Endothelial cell (in vitro differentiated cells): ENCODE measurements around the gene RBPJL. TPM values are rescaled to one million over a fixed set of nuclear protein-coding genes. Genes with fewer than 3 reads are reported as not detected.

ENCODE experiments used
- DNase-seq: peaks from one replicate; pipeline ENCODE4 v3.0.0; 2021; ENCODE audit warnings: low spot score
- H3K27ac Mint-ChIP-seq: one replicate; pipeline ENCODE4 v1.8.0; 2021; ENCODE audit warnings: mixed read lengths, inconsistent platforms; ENCODE audit not compliant: unreplicated experiment
- H3K27me3 Mint-ChIP-seq: one replicate; pipeline ENCODE4 v1.8.0; 2021; ENCODE audit warnings: mild to moderate bottlenecking, moderate library complexity, mixed read lengths, inconsistent platforms; ENCODE audit not compliant: unreplicated experiment
- H3K36me3 Mint-ChIP-seq: one replicate; pipeline ENCODE4 v1.8.0; 2021; ENCODE audit warnings: mild to moderate bottlenecking, low read depth, mixed read lengths, inconsistent platforms; ENCODE audit not compliant: unreplicated experiment
- H3K4me1 Mint-ChIP-seq: one replicate; pipeline ENCODE4 v1.8.0; 2021; ENCODE audit warnings: mild to moderate bottlenecking, mixed read lengths, inconsistent platforms; ENCODE audit not compliant: unreplicated experiment
- H3K4me3 Mint-ChIP-seq: one replicate; pipeline ENCODE4 v1.8.0; 2021; ENCODE audit warnings: mild to moderate bottlenecking, mixed read lengths, inconsistent platforms; ENCODE audit not compliant: unreplicated experiment
- H3K9me3 Mint-ChIP-seq: one replicate; pipeline ENCODE4 v1.8.0; 2021; ENCODE audit warnings: mixed read lengths, inconsistent platforms; ENCODE audit not compliant: unreplicated experiment
- total RNA-seq: library from RNA; stranded (reverse); fragmentation: NEBNext Ultra II Directional; extraction: Animal tissue kit (Norgen Biotek cat#: 25700); gene quantifications from one replicate; pipeline ENCODE4 v1.2.1, GENCODE V29; 2021; ENCODE audit not compliant: unreplicated experiment
- TF ChIP-seq, protein P1 (sequence below): fragments of 200-600 bp; sonication (generic); IDR thresholded peaks from one replicate; pipeline ENCODE4 v1.5.0; 2021; ENCODE audit warnings: antibody characterized with exemption; ENCODE audit not compliant: unreplicated experiment

RBPJL gene
- total RNA-seq, 1 donor from 2014 or later: not detected

- H3K27ac Mint-ChIP-seq: no peak overlapping the region
- H3K36me3 Mint-ChIP-seq: no peaks in the 10 kb centered on the region
- no peaks in the 10 kb centered on the region for H3K9me3 Mint-ChIP-seq
- no peak overlapping the region for H3K4me3 Mint-ChIP-seq
- no peaks in the 10 kb centered on the region for H3K27me3 Mint-ChIP-seq
- no peak for DNase-seq
- TF ChIP-seq, protein P1, sequence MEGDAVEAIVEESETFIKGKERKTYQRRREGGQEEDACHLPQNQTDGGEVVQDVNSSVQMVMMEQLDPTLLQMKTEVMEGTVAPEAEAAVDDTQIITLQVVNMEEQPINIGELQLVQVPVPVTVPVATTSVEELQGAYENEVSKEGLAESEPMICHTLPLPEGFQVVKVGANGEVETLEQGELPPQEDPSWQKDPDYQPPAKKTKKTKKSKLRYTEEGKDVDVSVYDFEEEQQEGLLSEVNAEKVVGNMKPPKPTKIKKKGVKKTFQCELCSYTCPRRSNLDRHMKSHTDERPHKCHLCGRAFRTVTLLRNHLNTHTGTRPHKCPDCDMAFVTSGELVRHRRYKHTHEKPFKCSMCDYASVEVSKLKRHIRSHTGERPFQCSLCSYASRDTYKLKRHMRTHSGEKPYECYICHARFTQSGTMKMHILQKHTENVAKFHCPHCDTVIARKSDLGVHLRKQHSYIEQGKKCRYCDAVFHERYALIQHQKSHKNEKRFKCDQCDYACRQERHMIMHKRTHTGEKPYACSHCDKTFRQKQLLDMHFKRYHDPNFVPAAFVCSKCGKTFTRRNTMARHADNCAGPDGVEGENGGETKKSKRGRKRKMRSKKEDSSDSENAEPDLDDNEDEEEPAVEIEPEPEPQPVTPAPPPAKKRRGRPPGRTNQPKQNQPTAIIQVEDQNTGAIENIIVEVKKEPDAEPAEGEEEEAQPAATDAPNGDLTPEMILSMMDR: no peak
- H3K4me1 Mint-ChIP-seq: peaks cover 12% of the 10 kb centered on the region
Measured at GRCh38 chr20:45336530-45337366, 30.1 kb downstream of the RBPJL start.

DNA sequence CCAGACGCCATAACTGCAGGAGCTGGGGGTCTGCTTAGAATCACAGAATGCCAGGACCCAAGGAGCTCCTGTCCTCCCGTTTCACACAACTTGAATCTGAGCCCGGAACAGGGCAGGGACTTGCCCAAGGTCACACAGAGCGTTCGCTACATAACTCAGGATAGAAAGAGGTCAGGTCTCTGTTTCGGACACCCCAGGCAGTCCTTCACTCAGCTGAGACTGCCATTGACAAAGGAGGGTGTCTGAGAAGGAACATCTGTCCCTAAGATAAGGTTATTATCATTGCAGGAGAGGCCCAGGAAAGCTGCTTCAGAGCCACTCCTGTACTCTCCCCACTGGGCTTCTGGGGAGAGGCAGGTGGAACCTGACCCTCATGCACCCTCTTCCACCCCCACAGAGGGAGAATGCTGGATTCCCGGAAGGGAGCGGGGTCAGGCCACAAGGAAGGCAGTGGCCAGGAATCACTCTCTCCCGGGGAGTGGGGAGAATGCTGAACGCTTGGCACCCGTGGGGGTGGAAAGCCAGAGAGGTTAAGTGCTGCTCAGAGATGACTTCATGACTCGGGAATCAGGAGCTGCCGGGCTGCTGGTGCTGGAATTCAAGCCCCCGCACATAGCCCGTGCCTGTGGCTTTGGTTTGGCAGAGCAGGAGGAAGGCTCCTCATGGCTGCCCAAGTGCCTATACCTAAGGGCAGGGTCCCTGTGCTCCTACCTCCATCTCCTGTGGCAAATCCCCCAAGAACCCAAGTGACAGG, 30.9 kb downstream of the RBPJL start:
- Mint-ChIP-seq H3K9me3 (no peaks in the 10 kb centered on the region), H3K36me3 (no peaks in the 10 kb centered on the region), H3K4me3 (no peak overlapping the region), H3K27me3 (no peaks in the 10 kb centered on the region), H3K27ac (no peak overlapping the region), H3K4me1 (peaks cover 20% of the 10 kb centered on the region)
- no peak for DNase-seq
- TF ChIP-seq, protein P1: no peak

- no peaks in the 10 kb centered on the region for H3K36me3 Mint-ChIP-seq
- peaks cover 28% of the 10 kb centered on the region for H3K4me1 Mint-ChIP-seq
- H3K27me3 Mint-ChIP-seq: no peaks in the 10 kb centered on the region
- DNase-seq: no peak
- H3K9me3 Mint-ChIP-seq: no peaks in the 10 kb centered on the region
- TF ChIP-seq, protein P1: no peak
- H3K27ac Mint-ChIP-seq: no peak overlapping the region
- H3K4me3 Mint-ChIP-seq: no peak overlapping the region
Measured at GRCh38 chr20:45338121-45339030, 31.7 kb downstream of the RBPJL start.

GRCh38 chr20:45339084-45339483, 32.4 kb downstream of the RBPJL start:
- no peaks in the 10 kb centered on the region for H3K9me3 Mint-ChIP-seq
- H3K4me1 Mint-ChIP-seq: peaks cover 29% of the 10 kb centered on the region
- no peaks in the 10 kb centered on the region for H3K36me3 Mint-ChIP-seq
- H3K4me3 Mint-ChIP-seq: no peak overlapping the region
- H3K27ac Mint-ChIP-seq: no peak overlapping the region
- TF ChIP-seq, protein P1: no peak
- DNase-seq: no peak
- H3K27me3 Mint-ChIP-seq: no peaks in the 10 kb centered on the region
